ENCODE results near the gene DTNB. TPM values are rescaled to one million over a fixed set of nuclear protein-coding genes. Genes with fewer than 3 reads are reported as not detected.

The DTNB gene
- polyA plus RNA-seq, 1 donor from 2014 or later: 22.5 TPM

DNA sequence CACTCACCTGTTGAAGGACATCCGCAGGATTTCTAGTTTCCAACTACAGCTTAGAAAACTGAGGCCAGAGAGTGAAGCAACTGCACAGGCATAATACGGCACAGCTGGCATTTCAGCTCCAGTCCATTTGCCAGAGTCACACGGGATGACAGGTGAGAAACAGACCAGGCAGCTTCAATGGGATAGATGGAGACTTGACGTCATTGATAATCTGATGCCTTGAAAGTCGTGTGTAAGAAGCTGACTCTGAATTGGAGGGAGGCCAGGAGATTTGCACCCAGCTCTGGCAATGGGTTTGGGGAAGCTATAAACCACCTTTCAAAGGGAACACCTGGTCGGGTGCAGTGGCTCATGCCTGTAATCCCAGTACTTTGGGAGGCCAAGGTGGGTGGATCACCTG lies 319.3 kb downstream of the DTNB start:
- TF ChIP-seq, protein P1, sequence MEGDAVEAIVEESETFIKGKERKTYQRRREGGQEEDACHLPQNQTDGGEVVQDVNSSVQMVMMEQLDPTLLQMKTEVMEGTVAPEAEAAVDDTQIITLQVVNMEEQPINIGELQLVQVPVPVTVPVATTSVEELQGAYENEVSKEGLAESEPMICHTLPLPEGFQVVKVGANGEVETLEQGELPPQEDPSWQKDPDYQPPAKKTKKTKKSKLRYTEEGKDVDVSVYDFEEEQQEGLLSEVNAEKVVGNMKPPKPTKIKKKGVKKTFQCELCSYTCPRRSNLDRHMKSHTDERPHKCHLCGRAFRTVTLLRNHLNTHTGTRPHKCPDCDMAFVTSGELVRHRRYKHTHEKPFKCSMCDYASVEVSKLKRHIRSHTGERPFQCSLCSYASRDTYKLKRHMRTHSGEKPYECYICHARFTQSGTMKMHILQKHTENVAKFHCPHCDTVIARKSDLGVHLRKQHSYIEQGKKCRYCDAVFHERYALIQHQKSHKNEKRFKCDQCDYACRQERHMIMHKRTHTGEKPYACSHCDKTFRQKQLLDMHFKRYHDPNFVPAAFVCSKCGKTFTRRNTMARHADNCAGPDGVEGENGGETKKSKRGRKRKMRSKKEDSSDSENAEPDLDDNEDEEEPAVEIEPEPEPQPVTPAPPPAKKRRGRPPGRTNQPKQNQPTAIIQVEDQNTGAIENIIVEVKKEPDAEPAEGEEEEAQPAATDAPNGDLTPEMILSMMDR (IDR thresholded peaks at IDR 0.05; ENCODE audit: poor library complexity, severe bottlenecking): no peak
- TF ChIP-seq RAD21 (conservative IDR thresholded peaks at IDR 0.05) (no peak), REST (IDR thresholded peaks at IDR 0.05; ENCODE audit: borderline replicate concordance) (no peak), POLR2AphosphoS5 (IDR thresholded peaks at IDR 0.05) (no peak), TAF1 (IDR thresholded peaks at IDR 0.05; ENCODE audit: low read depth) (no peak), EP300 (conservative IDR thresholded peaks at IDR 0.05; ENCODE audit: poor library complexity, severe bottlenecking) (no peak), SMC3 (conservative IDR thresholded peaks at IDR 0.05; ENCODE audit: poor library complexity) (no peak), MXI1 (conservative IDR thresholded peaks at IDR 0.05; ENCODE audit: poor library complexity, severe bottlenecking) (no peak), EZH2 (IDR thresholded peaks at IDR 0.05; ENCODE audit: borderline replicate concordance, insufficient read depth, low read length, poor library complexity, severe bottlenecking) (no peak)
- no peak overlapping the region for H3K9ac ChIP-seq (ENCODE audit: low read length)
- H3K4me3 ChIP-seq (ENCODE audit: low read length): no peak overlapping the region
- H3K9me3 ChIP-seq (ENCODE audit: low read length): no peaks in the 10 kb centered on the region
- H3K27ac ChIP-seq (ENCODE audit: low read length): no peak overlapping the region
- H3K4me2 ChIP-seq (ENCODE audit: low read length): no peak overlapping the region
- H4K20me1 ChIP-seq (ENCODE audit: insufficient read depth): no peaks in the 10 kb centered on the region
- no peaks in the 10 kb centered on the region for H3K36me3 ChIP-seq (ENCODE audit: insufficient read depth, low read length)
- H2AFZ ChIP-seq (ENCODE audit: low read depth, low read length): no peak overlapping the region
- no peaks in the 10 kb centered on the region for H3F3A ChIP-seq (ENCODE audit: insufficient read depth, low read length, poor library complexity, severe bottlenecking)
- H3K79me2 ChIP-seq (replicated peaks; ENCODE audit: insufficient read depth, low read length): no peaks in the 10 kb centered on the region
- no peaks in the 10 kb centered on the region for H3K27me3 ChIP-seq (ENCODE audit: insufficient read depth, low read depth, low read length)
- no peaks in the 10 kb centered on the region for H3K9me2 ChIP-seq (ENCODE audit: insufficient read depth, low read length)

DNA sequence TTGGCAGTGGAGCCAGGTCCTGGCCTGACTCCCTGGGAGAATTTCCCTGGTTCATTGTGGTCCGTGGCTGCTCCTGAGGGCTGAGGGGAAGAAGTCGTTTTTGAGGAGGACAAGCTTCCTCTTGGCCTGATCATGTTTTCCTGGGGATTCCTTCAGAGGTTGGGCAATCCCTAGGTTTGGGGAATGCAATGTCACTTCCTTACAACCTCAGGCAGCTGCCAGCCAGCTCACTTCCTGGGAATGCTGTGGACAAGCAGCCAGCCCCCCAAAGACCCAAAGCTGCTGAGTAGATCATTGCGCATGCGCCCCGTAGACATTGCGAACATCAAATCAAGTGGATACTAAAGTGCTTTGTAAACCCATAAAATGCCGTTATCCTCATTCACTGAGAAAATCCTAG lies 324.0 kb downstream of the DTNB start:
- Histone ChIP-seq H3K9me2 (ENCODE audit: insufficient read depth, low read length) (no peaks in the 10 kb centered on the region), H3K4me2 (ENCODE audit: low read length) (no peak overlapping the region), H4K20me1 (ENCODE audit: insufficient read depth) (no peaks in the 10 kb centered on the region), H2AFZ (ENCODE audit: low read depth, low read length) (no peak overlapping the region), H3K27me3 (ENCODE audit: insufficient read depth, low read depth, low read length) (no peaks in the 10 kb centered on the region), H3K4me3 (ENCODE audit: low read length) (no peak overlapping the region), H3K36me3 (ENCODE audit: insufficient read depth, low read length) (no peaks in the 10 kb centered on the region), H3K9ac (ENCODE audit: low read length) (no peak overlapping the region), H3K9me3 (ENCODE audit: low read length) (no peaks in the 10 kb centered on the region), H3K27ac (ENCODE audit: low read length) (no peak overlapping the region), H3K79me2 (replicated peaks; ENCODE audit: insufficient read depth, low read length) (no peaks in the 10 kb centered on the region), H3F3A (ENCODE audit: insufficient read depth, low read length, poor library complexity, severe bottlenecking) (no peaks in the 10 kb centered on the region)
- TF ChIP-seq EP300 (conservative IDR thresholded peaks at IDR 0.05; ENCODE audit: poor library complexity, severe bottlenecking): no peak
- no peak for TF ChIP-seq POLR2AphosphoS5 (IDR thresholded peaks at IDR 0.05)
- TF ChIP-seq RAD21 (conservative IDR thresholded peaks at IDR 0.05): no peak
- no peak for TF ChIP-seq EZH2 (IDR thresholded peaks at IDR 0.05; ENCODE audit: borderline replicate concordance, insufficient read depth, low read length, poor library complexity, severe bottlenecking)
- no peak for TF ChIP-seq TAF1 (IDR thresholded peaks at IDR 0.05; ENCODE audit: low read depth)
- TF ChIP-seq SMC3 (conservative IDR thresholded peaks at IDR 0.05; ENCODE audit: poor library complexity): no peak
- TF ChIP-seq, protein P1 (IDR thresholded peaks at IDR 0.05; ENCODE audit: poor library complexity, severe bottlenecking): no peak
- TF ChIP-seq MXI1 (conservative IDR thresholded peaks at IDR 0.05; ENCODE audit: poor library complexity, severe bottlenecking): no peak
- no peak for TF ChIP-seq REST (IDR thresholded peaks at IDR 0.05; ENCODE audit: borderline replicate concordance)
